ENCODE data around the gene ILDR2. TPM values are rescaled to one million over a fixed set of nuclear protein-coding genes. Genes with fewer than 3 reads are reported as not detected.

ILDR2 gene
- total RNA-seq, 1 experiment from 2014 or later = 0.42 TPM

DNA sequence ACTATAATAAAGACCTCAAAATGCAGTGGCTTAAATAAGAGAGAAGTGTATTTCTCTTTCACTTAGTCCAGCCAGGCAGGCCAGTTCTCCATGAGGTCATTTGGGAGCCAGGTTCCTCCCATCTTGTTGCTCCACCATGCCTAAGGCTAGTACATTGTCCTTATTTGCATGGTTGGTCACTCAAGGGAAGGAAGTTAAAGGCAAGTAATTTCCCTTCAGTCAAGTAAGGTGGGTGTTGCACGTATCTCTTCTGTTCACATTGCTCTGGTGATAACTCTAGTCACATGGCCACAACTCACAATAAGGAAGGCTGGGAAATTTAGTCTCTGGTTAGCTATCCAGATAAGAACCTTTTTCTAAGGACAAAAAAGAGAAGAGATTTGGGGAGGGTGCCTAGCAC, 72.1 kb downstream of the ILDR2 start:
- TF ChIP-seq, protein P1, sequence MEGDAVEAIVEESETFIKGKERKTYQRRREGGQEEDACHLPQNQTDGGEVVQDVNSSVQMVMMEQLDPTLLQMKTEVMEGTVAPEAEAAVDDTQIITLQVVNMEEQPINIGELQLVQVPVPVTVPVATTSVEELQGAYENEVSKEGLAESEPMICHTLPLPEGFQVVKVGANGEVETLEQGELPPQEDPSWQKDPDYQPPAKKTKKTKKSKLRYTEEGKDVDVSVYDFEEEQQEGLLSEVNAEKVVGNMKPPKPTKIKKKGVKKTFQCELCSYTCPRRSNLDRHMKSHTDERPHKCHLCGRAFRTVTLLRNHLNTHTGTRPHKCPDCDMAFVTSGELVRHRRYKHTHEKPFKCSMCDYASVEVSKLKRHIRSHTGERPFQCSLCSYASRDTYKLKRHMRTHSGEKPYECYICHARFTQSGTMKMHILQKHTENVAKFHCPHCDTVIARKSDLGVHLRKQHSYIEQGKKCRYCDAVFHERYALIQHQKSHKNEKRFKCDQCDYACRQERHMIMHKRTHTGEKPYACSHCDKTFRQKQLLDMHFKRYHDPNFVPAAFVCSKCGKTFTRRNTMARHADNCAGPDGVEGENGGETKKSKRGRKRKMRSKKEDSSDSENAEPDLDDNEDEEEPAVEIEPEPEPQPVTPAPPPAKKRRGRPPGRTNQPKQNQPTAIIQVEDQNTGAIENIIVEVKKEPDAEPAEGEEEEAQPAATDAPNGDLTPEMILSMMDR (IDR thresholded peaks at IDR 0.05; ENCODE audit: unreplicated experiment) = no peak
- intact Hi-C loops (cut with micrococcal nuclease) = no loop called here
- CTCF ChIA-PET = interaction anchor here (1.0 to 32.8 kb wide), 2 partner anchors 155 to 317 kb away, joined by 3 to 1662 read pairs; no protein-coding TSS in a partner anchor
- BruUV-seq (replicated peaks) = no TSS peak
- Mint-ChIP-seq H3K36me3 (ENCODE audit: insufficient read depth, unreplicated experiment) (no peaks in the 10 kb centered on the region), H3K4me3 (ENCODE audit: unreplicated experiment) (no peak overlapping the region), H3K9me3 (ENCODE audit: unreplicated experiment) (peaks cover under 1% of the 10 kb centered on the region), H3K27ac (ENCODE audit: low read depth, unreplicated experiment) (no peak overlapping the region), H3K27me3 (ENCODE audit: insufficient read depth, unreplicated experiment) (no peaks in the 10 kb centered on the region), H3K4me1 (ENCODE audit: insufficient read depth, unreplicated experiment) (peaks cover 5% of the 10 kb centered on the region)
- no peak for DNase-seq (ENCODE audit: unreplicated experiment)
- POLR2A ChIA-PET = interaction anchor here (0.8 kb wide), 1 partner anchor 100 kb away, joined by 3 read pairs; no protein-coding TSS in a partner anchor

DNA sequence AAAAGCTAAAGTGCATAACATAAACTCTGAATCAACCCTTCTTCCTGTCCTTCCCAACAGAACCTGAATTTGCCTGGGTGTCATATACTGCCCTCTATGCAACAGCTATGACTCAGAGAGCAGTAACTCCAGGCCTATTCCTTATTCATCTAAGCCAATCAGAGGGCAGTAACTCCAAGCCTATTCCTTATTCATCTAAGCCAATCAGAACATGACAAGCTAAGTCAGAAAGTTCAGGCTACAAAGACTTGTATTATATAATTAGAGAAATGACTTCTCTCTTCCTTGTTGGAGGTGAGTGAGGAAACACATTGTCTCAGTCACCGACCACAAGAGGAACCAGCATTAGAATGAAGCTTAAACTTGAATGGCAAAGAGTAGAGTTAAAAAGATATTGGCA, 73.1 kb downstream of the ILDR2 start:
- H3K9me3 Mint-ChIP-seq (ENCODE audit: unreplicated experiment) = peaks cover 8% of the 10 kb centered on the region
- ChIA-PET POLR2A (interaction anchor here (0.7 to 1.3 kb wide), 4 partner anchors 8 to 157 kb away, joined by 4 to 5 read pairs (median 4); no protein-coding TSS in a partner anchor), CTCF (interaction anchor here (0.7 to 32.8 kb wide), 6 partner anchors 8 to 630 kb away, joined by 3 to 1662 read pairs (median 6); no protein-coding TSS in a partner anchor)
- H3K36me3 Mint-ChIP-seq (ENCODE audit: insufficient read depth, unreplicated experiment) = no peaks in the 10 kb centered on the region
- H3K27ac Mint-ChIP-seq (ENCODE audit: low read depth, unreplicated experiment) = peak overlapping the region; percentile 14
- H3K4me3 Mint-ChIP-seq (ENCODE audit: unreplicated experiment) = no peak overlapping the region
- intact Hi-C loops (cut with micrococcal nuclease) = no loop called here
- DNase-seq (ENCODE audit: unreplicated experiment) = peak; percentile 63
- H3K4me1 Mint-ChIP-seq (ENCODE audit: insufficient read depth, unreplicated experiment) = peaks cover 5% of the 10 kb centered on the region
- TF ChIP-seq, protein P1 (IDR thresholded peaks at IDR 0.05; ENCODE audit: unreplicated experiment) = no peak
- no TSS peak for BruUV-seq (replicated peaks)
- H3K27me3 Mint-ChIP-seq (ENCODE audit: insufficient read depth, unreplicated experiment) = no peaks in the 10 kb centered on the region

DNA sequence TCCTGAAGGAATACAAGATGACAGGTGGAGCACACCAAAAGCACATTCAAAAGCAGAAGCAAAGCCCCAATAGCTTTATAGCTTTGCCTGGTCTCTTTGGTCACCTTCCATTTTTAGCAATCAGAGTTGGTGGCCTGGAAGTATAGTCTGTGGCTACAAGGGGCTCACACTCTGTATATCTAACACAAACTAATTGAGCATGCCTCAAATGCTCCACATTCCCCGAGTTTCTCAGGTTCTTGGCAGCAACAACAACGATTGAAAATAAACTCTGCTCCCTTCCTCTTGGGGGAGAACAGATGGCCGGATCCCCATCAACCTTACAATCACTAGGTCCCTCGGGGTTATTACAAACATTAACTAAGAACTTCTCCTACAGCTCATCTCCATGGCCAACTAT, 74.4 kb downstream of the ILDR2 start:
- ChIA-PET CTCF (interaction anchor here (0.6 to 32.8 kb wide), 7 partner anchors 9 to 423 kb away, joined by 3 to 1662 read pairs (median 7); no protein-coding TSS in a partner anchor), POLR2A (interaction anchor here (1.2 kb wide), 1 partner anchor 25 kb away, joined by 3 read pairs; the partner anchor contains the start of gene TADA1)
- peaks cover 5% of the 10 kb centered on the region for H3K4me1 Mint-ChIP-seq (ENCODE audit: insufficient read depth, unreplicated experiment)
- peaks cover 15% of the 10 kb centered on the region for H3K9me3 Mint-ChIP-seq (ENCODE audit: unreplicated experiment)
- H3K27ac Mint-ChIP-seq (ENCODE audit: low read depth, unreplicated experiment) = no peak overlapping the region
- BruUV-seq (replicated peaks) = no TSS peak
- no peaks in the 10 kb centered on the region for H3K36me3 Mint-ChIP-seq (ENCODE audit: insufficient read depth, unreplicated experiment)
- DNase-seq (ENCODE audit: unreplicated experiment) = no peak
- no peak overlapping the region for H3K4me3 Mint-ChIP-seq (ENCODE audit: unreplicated experiment)
- TF ChIP-seq, protein P1 (IDR thresholded peaks at IDR 0.05; ENCODE audit: unreplicated experiment) = no peak
- intact Hi-C loops (cut with micrococcal nuclease) = no loop called here
- H3K27me3 Mint-ChIP-seq (ENCODE audit: insufficient read depth, unreplicated experiment) = no peaks in the 10 kb centered on the region

DNA sequence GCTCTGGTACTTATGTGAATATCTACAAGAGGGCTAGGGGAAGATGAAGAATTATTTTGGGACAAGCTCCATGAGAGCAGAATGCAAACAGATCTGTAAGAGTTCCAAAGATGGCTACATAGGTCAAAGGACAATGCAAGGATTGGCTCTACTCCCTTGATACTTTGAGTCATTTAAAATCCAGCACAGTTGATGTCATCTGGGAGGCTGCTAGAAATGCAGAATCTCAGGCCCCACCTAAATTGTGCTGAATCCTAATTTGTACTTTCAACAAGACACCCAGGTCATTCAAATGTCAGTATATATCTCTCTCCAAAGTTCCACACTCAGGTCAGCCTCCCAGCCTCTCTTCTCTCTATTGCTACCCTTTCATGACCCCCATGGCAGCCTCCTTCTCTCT, 75.6 kb downstream of the ILDR2 start:
- H3K9me3 Mint-ChIP-seq (ENCODE audit: unreplicated experiment) = peaks cover 15% of the 10 kb centered on the region
- peaks cover 5% of the 10 kb centered on the region for H3K4me1 Mint-ChIP-seq (ENCODE audit: insufficient read depth, unreplicated experiment)
- no peak overlapping the region for H3K27ac Mint-ChIP-seq (ENCODE audit: low read depth, unreplicated experiment)
- ChIA-PET CTCF (interaction anchor here (0.6 to 32.8 kb wide), 6 partner anchors 10 to 633 kb away, joined by 3 to 1662 read pairs (median 4); partner anchors contain the start of gene POU2F1), POLR2A (interaction anchor here (0.6 to 1.2 kb wide), 3 partner anchors 11 to 1799 kb away, joined by 3 to 4 read pairs (median 4); partner anchors contain the start of gene TADA1)
- BruUV-seq (replicated peaks) = no TSS peak
- H3K36me3 Mint-ChIP-seq (ENCODE audit: insufficient read depth, unreplicated experiment) = no peaks in the 10 kb centered on the region
- no peak overlapping the region for H3K4me3 Mint-ChIP-seq (ENCODE audit: unreplicated experiment)
- no peak for DNase-seq (ENCODE audit: unreplicated experiment)
- intact Hi-C loops (cut with micrococcal nuclease) = no loop called here
- H3K27me3 Mint-ChIP-seq (ENCODE audit: insufficient read depth, unreplicated experiment) = no peaks in the 10 kb centered on the region
- TF ChIP-seq, protein P1 (IDR thresholded peaks at IDR 0.05; ENCODE audit: unreplicated experiment) = no peak

Measured in MCF 10A (cell line).